Measurements from ENCODE around the gene COL16A1.
"Not testable (repeated sequence)": the region's sequence is repeated elsewhere in the genome, so short reads cannot be mapped to it uniquely, and the experiment has no call there.

Gene COL16A1

DNA sequence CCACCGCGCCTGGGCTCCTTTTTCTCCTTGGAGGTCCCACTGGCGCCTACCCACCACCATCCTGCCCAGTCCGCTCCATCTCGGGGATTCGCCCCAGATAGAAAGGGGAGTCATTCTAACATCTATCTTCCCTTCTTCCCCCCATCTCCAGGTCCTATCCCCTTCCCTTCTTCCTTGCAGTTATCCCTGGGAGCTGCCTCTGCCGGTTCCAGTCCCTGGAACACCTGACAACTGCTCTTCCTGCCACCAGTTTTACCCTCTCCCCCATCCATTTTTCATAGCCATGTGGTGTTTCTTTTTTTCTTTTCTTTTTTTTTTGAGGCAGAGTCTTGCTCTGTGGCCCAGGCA is 12.0 kb upstream of the COL16A1 start:
- Histone ChIP-seq H3K4me1 (ENCODE audit: control insufficient read depth, insufficient read depth, low read length) (peaks cover 34% of the 10 kb centered on the region), H3K4me3 (ENCODE audit: low read depth, low read length) (peak overlapping the region; percentile 67), H3K9ac (ENCODE audit: low read length) (peak overlapping the region; percentile 45)

DNA sequence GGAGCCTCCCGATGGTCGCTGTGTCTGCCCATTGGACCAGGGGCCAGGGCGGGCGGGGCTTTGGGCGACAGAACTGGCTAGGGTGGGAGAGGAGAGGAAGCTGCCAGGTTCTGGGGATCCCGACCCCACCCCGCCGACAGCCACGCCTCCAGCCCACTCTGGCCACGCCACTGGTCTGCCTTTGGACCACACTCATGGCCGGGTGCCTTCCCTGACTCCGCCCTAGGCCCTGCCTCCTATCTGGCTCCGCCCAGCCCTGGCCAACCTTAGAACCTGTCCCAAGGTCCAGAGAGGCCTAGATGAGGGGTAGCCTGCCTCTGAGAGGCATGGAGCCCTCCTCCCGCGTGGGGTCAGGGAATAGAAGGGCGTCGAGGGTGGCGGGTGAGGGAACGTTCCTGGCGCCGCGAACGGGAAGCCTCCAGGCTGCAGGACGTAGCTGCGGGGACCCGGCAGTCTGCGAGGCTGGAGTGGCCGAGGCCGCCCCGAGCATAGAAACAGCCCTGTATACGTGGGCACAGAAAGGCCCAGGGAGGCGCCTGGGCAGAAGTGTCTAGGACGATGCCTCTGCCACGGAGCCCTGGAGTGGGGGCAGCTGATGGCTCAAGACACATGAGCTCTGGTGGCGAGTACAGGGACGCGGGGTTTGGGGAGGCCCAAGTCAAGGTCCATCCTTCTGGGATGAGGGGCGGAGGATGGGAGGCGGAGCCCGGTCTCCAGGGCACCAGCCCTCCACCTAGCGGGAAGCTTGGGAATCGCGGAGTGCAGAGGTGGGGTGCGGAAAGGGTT is 11.5 kb upstream of the COL16A1 start:
- Histone ChIP-seq H3K9ac (ENCODE audit: low read length) (peak overlapping the region; percentile 63), H3K27me3 (ENCODE audit: control insufficient read depth, insufficient read depth, low read length) (peaks cover 8% of the 10 kb centered on the region; the same call in 1 of the 2 replicates), H3K27ac (ENCODE audit: low read depth, low read length) (no peak overlapping the region)

More for the DNA sequence above, 12.0 kb upstream of the COL16A1 start:
- H3K27ac ChIP-seq (ENCODE audit: low read depth, low read length): no peak overlapping the region
- H3K27me3 ChIP-seq (ENCODE audit: control insufficient read depth, insufficient read depth, low read length): peaks cover 8% of the 10 kb centered on the region; the same call in 1 of the 2 replicates
- no peaks in the 10 kb centered on the region for H3K9me3 ChIP-seq (ENCODE audit: control insufficient read depth, insufficient read depth, low read depth, low read length)
- no peaks in the 10 kb centered on the region for H3K36me3 ChIP-seq (ENCODE audit: control insufficient read depth, insufficient read depth, low read length)

DNA sequence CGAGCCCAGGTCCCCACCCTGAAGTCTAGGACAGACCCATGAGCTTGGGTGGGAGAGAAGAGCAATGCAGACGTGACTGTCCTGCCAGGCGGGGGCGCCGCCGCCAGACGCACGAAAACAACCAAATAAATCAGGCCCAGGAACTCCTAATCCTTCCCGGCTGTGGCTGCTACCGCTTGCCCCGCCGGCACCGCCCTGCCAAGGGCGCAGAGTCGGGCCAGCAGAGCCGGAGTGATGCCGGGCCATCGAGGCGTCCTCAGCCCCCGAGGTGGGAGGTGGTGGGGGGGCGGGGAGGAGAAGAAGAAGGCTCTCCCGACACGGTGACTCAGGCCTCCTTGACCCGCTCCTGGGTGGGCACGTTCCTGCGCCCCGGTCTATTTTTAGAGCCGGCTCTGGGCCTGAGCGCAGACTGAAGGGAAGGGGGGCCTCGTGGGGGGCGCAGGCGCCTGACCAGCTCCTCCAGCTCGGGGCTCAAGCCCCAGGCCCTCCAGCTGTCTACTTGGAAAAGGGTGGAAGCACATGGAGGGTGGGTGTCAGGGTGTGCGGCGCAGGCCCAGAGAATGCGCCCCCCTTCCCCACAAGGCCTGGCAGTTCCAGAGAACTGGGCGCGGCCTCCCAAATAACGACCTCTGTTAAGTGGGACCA is 10.7 kb upstream of the COL16A1 start:
- Histone ChIP-seq H3K4me1 (ENCODE audit: control insufficient read depth, insufficient read depth, low read length) (peaks cover 34% of the 10 kb centered on the region), H3K4me3 (ENCODE audit: low read depth, low read length) (peak overlapping the region; percentile 67), H3K36me3 (ENCODE audit: control insufficient read depth, insufficient read depth, low read length) (no peaks in the 10 kb centered on the region), H3K9ac (ENCODE audit: low read length) (peak overlapping the region; percentile 63), H3K27ac (ENCODE audit: low read depth, low read length) (no peak overlapping the region), H3K27me3 (ENCODE audit: control insufficient read depth, insufficient read depth, low read length) (peaks cover 8% of the 10 kb centered on the region; the same call in 1 of the 2 replicates), H3K9me3 (ENCODE audit: control insufficient read depth, insufficient read depth, low read depth, low read length) (no peaks in the 10 kb centered on the region)

More for the DNA sequence above, 11.5 kb upstream of the COL16A1 start:
- H3K4me3 ChIP-seq (ENCODE audit: low read depth, low read length): peak overlapping the region; percentile 67
- no peaks in the 10 kb centered on the region for H3K36me3 ChIP-seq (ENCODE audit: control insufficient read depth, insufficient read depth, low read length)
- no peaks in the 10 kb centered on the region for H3K9me3 ChIP-seq (ENCODE audit: control insufficient read depth, insufficient read depth, low read depth, low read length)
- peaks cover 34% of the 10 kb centered on the region for H3K4me1 ChIP-seq (ENCODE audit: control insufficient read depth, insufficient read depth, low read length)

- no peak overlapping the region for H3K9ac ChIP-seq (ENCODE audit: low read length)
- H3K4me3 ChIP-seq (ENCODE audit: low read depth, low read length): no peak overlapping the region
- peaks cover 8% of the 10 kb centered on the region; the same call in 1 of the 2 replicates for H3K27me3 ChIP-seq (ENCODE audit: control insufficient read depth, insufficient read depth, low read length)
- H3K9me3 ChIP-seq (ENCODE audit: control insufficient read depth, insufficient read depth, low read depth, low read length): no peaks in the 10 kb centered on the region
- no peak overlapping the region for H3K27ac ChIP-seq (ENCODE audit: low read depth, low read length)
- no peaks in the 10 kb centered on the region for H3K36me3 ChIP-seq (ENCODE audit: control insufficient read depth, insufficient read depth, low read length)
- H3K4me1 ChIP-seq (ENCODE audit: control insufficient read depth, insufficient read depth, low read length): peaks cover 34% of the 10 kb centered on the region
These were observed 8.8 kb upstream of the COL16A1 start for GRCh38 chr1:31712630-31713029.

- H3K4me1 ChIP-seq (ENCODE audit: control insufficient read depth, insufficient read depth, low read length): peaks cover 34% of the 10 kb centered on the region
- no peaks in the 10 kb centered on the region for H3K9me3 ChIP-seq (ENCODE audit: control insufficient read depth, insufficient read depth, low read depth, low read length)
- no peaks in the 10 kb centered on the region for H3K36me3 ChIP-seq (ENCODE audit: control insufficient read depth, insufficient read depth, low read length)
- no peak overlapping the region for H3K9ac ChIP-seq (ENCODE audit: low read length)
- H3K27ac ChIP-seq (ENCODE audit: low read depth, low read length): no peak overlapping the region
- no peak overlapping the region for H3K4me3 ChIP-seq (ENCODE audit: low read depth, low read length)
- peaks cover 7% of the 10 kb centered on the region; the same call in 1 of the 2 replicates for H3K27me3 ChIP-seq (ENCODE audit: control insufficient read depth, insufficient read depth, low read length)
These were observed 8.3 kb upstream of the COL16A1 start for GRCh38 chr1:31712068-31712467.

DNA sequence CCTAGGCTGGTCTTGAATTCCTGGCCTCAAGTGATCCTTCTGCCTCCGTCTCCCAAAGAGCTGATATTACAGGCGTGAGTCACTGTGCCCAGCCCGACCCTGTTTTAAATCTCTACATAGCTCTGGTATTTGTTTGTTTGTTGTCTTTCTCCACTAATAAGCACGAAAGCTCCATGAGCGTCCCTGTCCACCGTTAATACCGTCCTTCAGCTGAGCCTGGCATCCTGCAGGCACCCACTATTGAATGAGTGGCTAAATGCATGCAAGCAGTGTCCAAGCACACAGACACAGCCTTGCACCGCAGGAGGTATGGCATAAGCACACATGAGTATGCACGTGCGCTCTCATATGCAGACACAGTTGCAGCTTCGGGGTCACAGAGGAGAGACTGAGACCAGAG is 4.5 kb upstream of the COL16A1 start:
- no peak overlapping the region for H3K27ac ChIP-seq (ENCODE audit: low read depth, low read length)

DNA sequence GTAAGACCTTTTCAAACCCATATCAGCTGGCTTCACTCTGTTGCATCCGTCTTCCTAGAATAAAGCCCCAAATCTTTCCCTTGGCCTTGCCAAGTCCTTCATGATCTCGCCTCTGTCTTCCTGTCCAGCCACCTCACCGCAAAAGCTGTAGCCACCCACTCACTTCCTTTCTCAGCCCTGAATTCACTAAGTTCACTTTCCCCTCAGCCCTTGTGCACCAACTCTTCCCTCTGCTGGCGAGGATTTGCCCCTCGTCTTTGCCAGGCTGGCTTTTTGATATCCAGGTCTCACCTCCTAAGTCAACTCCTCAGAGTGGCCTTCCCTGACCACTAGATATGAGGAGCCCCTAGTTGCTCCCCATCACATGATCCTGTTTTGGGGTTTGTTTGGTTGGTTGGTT is 3.9 kb upstream of the COL16A1 start:
- no peak overlapping the region for H3K27ac ChIP-seq (ENCODE audit: low read depth, low read length)
- peaks cover 34% of the 10 kb centered on the region for H3K4me1 ChIP-seq (ENCODE audit: control insufficient read depth, insufficient read depth, low read length)
- no peaks in the 10 kb centered on the region for H3K36me3 ChIP-seq (ENCODE audit: control insufficient read depth, insufficient read depth, low read length)
- no peaks in the 10 kb centered on the region for H3K27me3 ChIP-seq (ENCODE audit: control insufficient read depth, insufficient read depth, low read length)
- H3K9ac ChIP-seq (ENCODE audit: low read length): no peak overlapping the region
- no peak overlapping the region for H3K4me3 ChIP-seq (ENCODE audit: low read depth, low read length)
- H3K9me3 ChIP-seq (ENCODE audit: control insufficient read depth, insufficient read depth, low read depth, low read length): no peaks in the 10 kb centered on the region

More for the DNA sequence above, 4.5 kb upstream of the COL16A1 start:
- Histone ChIP-seq H3K27me3 (ENCODE audit: control insufficient read depth, insufficient read depth, low read length) (no peaks in the 10 kb centered on the region), H3K9ac (ENCODE audit: low read length) (no peak overlapping the region), H3K4me1 (ENCODE audit: control insufficient read depth, insufficient read depth, low read length) (peaks cover 40% of the 10 kb centered on the region), H3K9me3 (ENCODE audit: control insufficient read depth, insufficient read depth, low read depth, low read length) (no peaks in the 10 kb centered on the region), H3K4me3 (ENCODE audit: low read depth, low read length) (no peak overlapping the region), H3K36me3 (ENCODE audit: control insufficient read depth, insufficient read depth, low read length) (no peaks in the 10 kb centered on the region)

- H3K4me3 ChIP-seq (ENCODE audit: low read depth, low read length); H3K27me3 ChIP-seq (ENCODE audit: control insufficient read depth, insufficient read depth, low read length); H3K9me3 ChIP-seq (ENCODE audit: control insufficient read depth, insufficient read depth, low read depth, low read length); H3K9ac ChIP-seq (ENCODE audit: low read length); H3K27ac ChIP-seq (ENCODE audit: low read depth, low read length); H3K36me3 ChIP-seq (ENCODE audit: control insufficient read depth, insufficient read depth, low read length): not testable (repeated sequence)
- H3K4me1 ChIP-seq (ENCODE audit: control insufficient read depth, insufficient read depth, low read length): peaks cover 29% of the 10 kb centered on the region
These were observed 3.3 kb upstream of the COL16A1 start for GRCh38 chr1:31707059-31707600.

GRCh38 chr1:31706384-31707058 is 2.7 kb upstream of the COL16A1 start:
- no peak overlapping the region for H3K27ac ChIP-seq (ENCODE audit: low read depth, low read length)

GRCh38 chr1:31705080-31705866 is 1.5 kb upstream of the COL16A1 start:
- H3K4me3 ChIP-seq (ENCODE audit: low read depth, low read length): peak overlapping the region; percentile 55
- H3K4me1 ChIP-seq (ENCODE audit: control insufficient read depth, insufficient read depth, low read length): peaks cover 42% of the 10 kb centered on the region
- H3K27ac ChIP-seq (ENCODE audit: low read depth, low read length): no peak overlapping the region
- H3K9me3 ChIP-seq (ENCODE audit: control insufficient read depth, insufficient read depth, low read depth, low read length): no peaks in the 10 kb centered on the region
- H3K36me3 ChIP-seq (ENCODE audit: control insufficient read depth, insufficient read depth, low read length): no peaks in the 10 kb centered on the region
- H3K27me3 ChIP-seq (ENCODE audit: control insufficient read depth, insufficient read depth, low read length): no peaks in the 10 kb centered on the region
- H3K9ac ChIP-seq (ENCODE audit: low read length): peak overlapping the region; percentile 53

More at GRCh38 chr1:31706384-31707058, 2.7 kb upstream of the COL16A1 start:
- Histone ChIP-seq H3K9me3 (ENCODE audit: control insufficient read depth, insufficient read depth, low read depth, low read length) (no peaks in the 10 kb centered on the region), H3K27me3 (ENCODE audit: control insufficient read depth, insufficient read depth, low read length) (no peaks in the 10 kb centered on the region), H3K36me3 (ENCODE audit: control insufficient read depth, insufficient read depth, low read length) (no peaks in the 10 kb centered on the region), H3K4me1 (ENCODE audit: control insufficient read depth, insufficient read depth, low read length) (peaks cover 30% of the 10 kb centered on the region), H3K4me3 (ENCODE audit: low read depth, low read length) (no peak overlapping the region), H3K9ac (ENCODE audit: low read length) (no peak overlapping the region)
